T-helper 2 cell treated with Interferon-gamma antibody and Interleukin-4, amounts not matched to agents 100 ng/mL and 5 ng/mL, for 36 hours (primary cell): Measurements from ENCODE around the gene THAP2. TPM values are rescaled to one million over a fixed set of nuclear protein-coding genes. Genes with fewer than 3 reads are reported as not detected.

Experiments
- intact Hi-C: fragments of 100-400 bp; cut with micrococcal nuclease; formaldehyde crosslinking; loops from one replicate; pipeline ENCODE4 v1.15.1; 2023
- total RNA-seq: library from RNA; stranded (reverse); gene quantifications from 2 replicates; pipeline ENCODE4 v1.2.3, GENCODE V29; 2022

The THAP2 gene
- total RNA-seq = 4.9 and 5.7 TPM in 2 replicates

DNA sequence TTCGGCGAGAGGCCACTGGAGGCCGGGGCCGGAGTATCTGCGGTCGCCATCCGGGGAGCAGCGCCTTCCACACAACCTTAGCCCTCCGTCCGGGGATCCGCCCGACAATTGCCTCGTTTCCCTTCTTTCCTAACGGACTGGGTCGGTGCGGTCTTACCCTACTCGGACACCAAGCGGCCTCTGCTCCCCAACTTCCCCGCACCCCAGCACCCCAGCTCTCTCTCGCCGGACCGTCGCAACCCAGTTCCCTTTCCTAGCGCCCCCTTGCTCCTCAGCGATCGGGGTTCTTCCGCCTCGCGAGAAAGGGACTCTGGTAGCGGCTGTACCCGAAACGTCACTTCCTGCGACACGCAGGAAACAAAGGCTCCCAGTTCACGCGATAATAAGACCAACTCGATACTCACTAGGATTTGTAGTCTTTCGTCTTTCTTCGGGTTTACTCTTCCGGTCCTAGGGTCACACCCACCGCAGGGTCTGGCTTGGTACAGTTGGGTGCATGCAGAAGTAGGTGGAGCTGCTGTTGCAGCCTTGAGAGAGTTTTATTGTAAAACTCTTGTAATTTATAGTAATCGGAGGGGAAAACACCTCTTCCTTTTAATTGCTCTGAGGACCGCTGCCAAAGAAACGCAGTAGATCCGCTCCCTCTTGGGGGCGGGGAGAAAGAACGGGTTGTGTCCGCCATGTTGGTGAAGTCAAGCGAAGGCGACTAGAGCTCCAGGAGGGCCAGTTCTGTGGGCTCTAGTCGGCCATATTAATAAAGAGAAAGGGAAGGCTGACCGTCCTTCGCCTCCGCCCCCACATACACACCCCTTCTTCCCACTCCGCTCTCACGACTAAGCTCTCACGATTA, at the start of gene THAP2, which contains the start of gene ZFC3H1:
THAP2 (plus strand) TSS at position 741 of the 850 bp plus-strand sequence. CDS start 209 bp downstream, outside the sequence.
ZFC3H1 (minus strand) TSS at position 288 of the 850 bp plus-strand sequence; CDS start at position 50, 238 bp downstream.
- intact Hi-C loops = loop anchor here (1.0 to 5.0 kb wide), 8 partner anchors 8 to 1420 kb away; partner anchors contain the start of genes CNOT2, RAB21, TBC1D15 and TMEM19

GRCh38 chr12:71621938-71622337, 42.2 kb upstream of the THAP2 start:
- intact Hi-C loops = no loop called here

DNA sequence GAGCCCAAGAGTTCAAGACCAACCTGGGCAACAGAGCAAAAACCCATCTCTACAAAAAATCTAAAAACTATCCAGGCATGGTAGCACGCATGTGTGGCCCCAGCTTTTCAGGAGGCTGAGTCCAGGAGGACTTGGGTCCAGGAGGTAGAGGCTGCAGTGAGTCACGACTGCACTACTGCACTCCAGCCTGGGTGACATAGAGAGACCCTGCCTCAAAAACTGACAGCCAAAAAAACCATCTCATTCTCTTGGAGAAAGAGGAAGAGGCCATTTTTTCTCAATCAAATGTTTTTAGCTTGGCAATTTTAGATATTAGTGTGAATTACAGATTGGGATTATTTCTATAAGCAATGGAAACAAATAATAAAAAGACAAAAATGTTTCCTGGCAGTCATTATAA, 38.6 kb upstream of the THAP2 start:
- intact Hi-C loops = loop anchor here (5.0 kb wide), 1 partner anchor 37 kb away; the partner anchor contains the start of genes THAP2 and ZFC3H1

GRCh38 chr12:71626098-71626497, 38.0 kb upstream of the THAP2 start:
- intact Hi-C loops = loop anchor here (5.0 kb wide), 1 partner anchor 36 kb away; the partner anchor contains the start of genes THAP2 and ZFC3H1

- intact Hi-C loops = loop anchor here (5.0 kb wide), 1 partner anchor 36 kb away; the partner anchor contains the start of genes THAP2 and ZFC3H1
Measured at GRCh38 chr12:71626768-71627167, 37.3 kb upstream of the THAP2 start.

- intact Hi-C loops = loop anchor here (5.0 kb wide), 1 partner anchor 35 kb away; the partner anchor contains the start of genes THAP2 and ZFC3H1
Measured at GRCh38 chr12:71627438-71628002, 36.6 kb upstream of the THAP2 start.

- intact Hi-C loops = loop anchor here (1.0 to 2.0 kb wide), 5 partner anchors 18 to 221 kb away; partner anchors contain the start of gene ZFC3H1
Measured at GRCh38 chr12:71636704-71637115, 27.4 kb upstream of the THAP2 start.

- intact Hi-C loops = no loop called here
Measured at GRCh38 chr12:71638499-71638898, 25.6 kb upstream of the THAP2 start.

DNA sequence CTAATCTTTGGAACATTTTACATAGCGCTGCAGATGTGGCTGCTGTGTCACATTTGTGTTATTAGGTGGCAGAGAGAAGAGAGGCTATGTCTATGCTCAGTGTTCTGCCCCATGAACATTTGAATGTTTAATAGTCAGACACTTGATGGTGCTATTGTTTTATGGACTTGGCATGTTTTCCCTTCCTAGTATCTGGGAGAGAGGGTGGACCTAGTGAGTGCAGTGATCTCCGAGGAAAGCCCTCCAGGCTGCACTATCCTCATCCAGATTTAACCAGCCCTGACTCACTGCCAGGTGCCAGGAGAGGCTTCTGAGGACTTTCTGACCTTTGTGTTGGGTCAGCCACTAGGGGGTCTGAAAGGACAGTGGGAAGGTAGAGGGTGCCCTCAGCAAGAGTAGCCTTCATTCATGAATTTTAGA, 24.8 kb upstream of the THAP2 start:
- intact Hi-C loops = no loop called here

GRCh38 chr12:71640316-71640715, 23.8 kb upstream of the THAP2 start:
- intact Hi-C loops = no loop called here

DNA sequence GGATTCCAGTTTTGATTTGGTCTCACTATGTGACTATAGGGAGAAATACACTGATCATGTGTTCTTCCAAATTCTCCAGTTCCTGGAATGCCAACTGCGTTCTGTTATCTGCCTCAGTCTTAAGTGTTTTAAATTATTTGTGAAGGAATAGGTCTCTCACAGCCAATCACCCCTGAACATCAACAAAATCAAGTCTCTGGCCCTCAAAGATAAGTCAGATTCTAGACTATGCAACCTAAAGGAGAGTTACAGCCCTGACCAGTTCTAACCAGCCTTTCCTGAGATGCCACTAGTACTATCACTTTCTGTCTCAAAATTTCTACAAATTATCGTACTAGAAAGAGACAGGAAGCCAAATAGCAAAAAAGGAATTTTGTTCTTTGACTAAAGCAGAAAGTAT, 22.7 kb upstream of the THAP2 start:
- intact Hi-C loops = no loop called here

GRCh38 chr12:71642264-71642663, 21.8 kb upstream of the THAP2 start:
- intact Hi-C loops = no loop called here

- intact Hi-C loops = loop anchor here (5.0 kb wide), 1 partner anchor 42 kb away; the partner anchor contains the start of gene TMEM19
Measured at GRCh38 chr12:71645268-71645667, 18.8 kb upstream of the THAP2 start.

DNA sequence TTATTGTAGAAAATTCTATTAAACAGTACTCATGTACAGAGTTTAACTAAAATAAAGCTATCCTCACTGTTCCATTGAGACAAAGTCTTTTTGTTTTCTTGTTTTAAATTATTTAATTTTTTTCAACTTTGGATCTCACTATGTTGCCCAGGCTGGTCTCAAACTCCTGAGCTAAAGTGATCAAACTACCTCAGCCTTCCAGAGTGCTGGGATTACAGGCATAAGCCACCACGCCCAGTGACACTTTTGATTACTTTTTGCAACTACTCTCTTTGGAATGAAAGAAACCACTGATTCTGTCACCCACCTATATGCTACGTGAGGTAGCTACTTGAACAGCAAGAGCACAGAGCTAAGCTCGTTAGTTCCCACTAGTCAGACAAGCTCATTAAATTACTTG, 17.6 kb upstream of the THAP2 start:
- intact Hi-C loops = loop anchor here (5.0 kb wide), 1 partner anchor 41 kb away; the partner anchor contains the start of gene TMEM19

DNA sequence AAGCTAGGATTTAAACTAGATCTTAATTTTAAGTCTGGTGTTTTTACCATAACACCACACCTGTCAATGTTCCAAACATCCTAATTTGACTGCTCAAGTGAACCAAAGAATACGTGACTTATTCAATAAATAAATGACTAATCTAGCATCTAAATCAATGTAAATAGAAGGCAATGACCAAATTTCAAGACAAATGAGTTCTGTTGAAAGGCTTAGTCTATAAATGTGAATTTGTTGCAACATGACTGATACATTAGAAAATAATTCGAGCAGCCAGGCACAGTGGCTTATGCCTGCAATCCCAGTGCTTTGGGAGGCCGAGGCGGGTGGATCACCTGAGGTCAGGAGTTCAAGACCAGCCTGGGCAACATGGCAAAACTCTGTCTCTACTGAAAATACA, 15.6 kb upstream of the THAP2 start:
- intact Hi-C loops = loop anchor here (5.0 kb wide), 1 partner anchor 39 kb away; the partner anchor contains the start of gene TMEM19

DNA sequence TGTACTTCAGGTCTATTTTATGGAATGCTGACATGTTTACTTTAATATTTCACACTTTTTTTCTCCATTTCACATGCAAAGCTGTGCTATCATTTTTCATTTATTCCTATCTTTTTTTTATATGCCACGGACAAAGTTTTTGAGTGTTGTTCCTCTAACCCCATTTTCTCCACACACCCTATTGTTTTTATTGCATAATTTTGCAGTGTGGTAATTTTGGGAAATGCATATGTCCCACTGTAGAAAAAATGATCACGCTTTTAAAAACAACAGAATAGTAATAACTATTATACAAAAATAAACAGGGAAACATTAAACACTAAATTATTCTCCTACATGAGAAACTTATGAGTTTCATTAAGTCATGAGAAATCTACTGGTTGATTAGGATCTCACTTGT, 14.7 kb upstream of the THAP2 start:
- intact Hi-C loops = loop anchor here (5.0 kb wide), 1 partner anchor 38 kb away; the partner anchor contains the start of gene TMEM19

GRCh38 chr12:71652656-71653055, 11.4 kb upstream of the THAP2 start:
- intact Hi-C loops = no loop called here

GRCh38 chr12:71653137-71653536, 11.0 kb upstream of the THAP2 start:
- intact Hi-C loops = no loop called here

- intact Hi-C loops = loop anchor here (2.0 kb wide), 1 partner anchor 17 kb away; no protein-coding TSS in a partner anchor
Measured at GRCh38 chr12:71654200-71654599, 9.9 kb upstream of the THAP2 start.

- intact Hi-C loops = loop anchor here (1.0 to 2.0 kb wide), 2 partner anchors 8 to 19 kb away; partner anchors contain the start of gene ZFC3H1
Measured at GRCh38 chr12:71655495-71655894, 8.6 kb upstream of the THAP2 start.

- intact Hi-C loops = loop anchor here (1.0 to 2.0 kb wide), 2 partner anchors 7 to 19 kb away; partner anchors contain the start of gene ZFC3H1
Measured at GRCh38 chr12:71655907-71656306, 8.2 kb upstream of the THAP2 start.
